Stimulated activated CD8-positive, alpha-beta memory T cell treated with anti-CD3 and anti-CD28 coated beads, Interleukin-15, amount 100 ng/mL, for 4 hours (primary cell): ENCODE results near the gene OGN.

ENCODE experiments used
- DNase-seq, 2 donors: peaks; one replicate each; pipeline ENCODE4 v3.0.0-alpha.2; 2020; ENCODE audit warnings: low read depth in 2 of 2

OGN gene

GRCh38 chr9:92345582-92345981, 58.8 kb downstream of the OGN start:
- no peak for DNase-seq

- no peak for DNase-seq
These were observed 61.4 kb downstream of the OGN start for GRCh38 chr9:92342825-92343488.

GRCh38 chr9:92341578-92341977, 62.8 kb downstream of the OGN start:
- no peak for DNase-seq

- DNase-seq = no peak
These were observed 71.1 kb downstream of the OGN start for GRCh38 chr9:92333282-92333634.
